H1 (cell line): ENCODE data around the gene CD28. TPM values are rescaled to one million over a fixed set of nuclear protein-coding genes. Genes with fewer than 3 reads are reported as not detected.
A peak's percentile ranks its signal among the peaks of the same experiment; 100 is the strongest.

Experiments
- CTCF ChIA-PET: fragments of 300-600 bp; sonication (Branson Sonifier 250); formaldehyde crosslinking; loops from one replicate; lab custom pipeline; 2021; ENCODE audit not compliant: partially characterized antibody; lab: Charles Lee
- POLR2A ChIA-PET: fragments of 300-600 bp; sonication (Branson Sonifier 250); formaldehyde crosslinking; loops from one replicate; lab custom pipeline; 2021; ENCODE audit warnings: inconsistent platforms; ENCODE audit not compliant: partially characterized antibody; lab: Charles Lee
- DNase-seq, 2 experiments: peaks; one replicate each; pipeline versions ENCODE4 v3.0.0 to v3.0.0-alpha.2; 2010 to 2022; ENCODE audit warnings: low spot score in 2 of 2, low read depth in 1 of 2, mixed read lengths in 1 of 2
- FAIRE-seq: peaks from 2 replicates; lab custom pipeline; 2011; peaks lifted over from hg19 to GRCh38; lab: Jason Lieb, UNC
- H2AFZ ChIP-seq: 2 replicates; pipeline ENCODE4 v1.8.1; 2012; ENCODE audit warnings: low read length, inconsistent platforms
- H2AK5ac ChIP-seq: 2 replicates; pipeline ENCODE4 v1.6.1; 2013; ENCODE audit warnings: low read depth, low read length
- H2BK120ac ChIP-seq: replicated peaks from 2 replicates; pipeline ENCODE3; 2013; ENCODE audit warnings: low read depth, low read length, inconsistent platforms
- H2BK12ac ChIP-seq: 2 replicates; pipeline ENCODE4 v1.6.1; 2013; ENCODE audit warnings: low read depth, low read length
- H2BK15ac ChIP-seq: 2 replicates; pipeline ENCODE4 v1.6.1; 2013; ENCODE audit warnings: low read length
- H2BK20ac ChIP-seq: 2 replicates; pipeline ENCODE4 v1.6.1; 2013; ENCODE audit warnings: low read length
- H2BK5ac ChIP-seq: 2 replicates; pipeline ENCODE4 v1.6.1; 2013; ENCODE audit warnings: low read depth, low read length
- H3K14ac ChIP-seq: 2 replicates; pipeline ENCODE4 v1.6.1; 2013; ENCODE audit warnings: inconsistent platforms; ENCODE audit not compliant: insufficient read length
- H3K18ac ChIP-seq: 2 replicates; pipeline ENCODE4 v1.6.1; 2013; ENCODE audit warnings: low read length; ENCODE audit errors: extremely low read depth
- H3K23ac ChIP-seq: 2 replicates; pipeline ENCODE4 v1.6.1; 2013; ENCODE audit warnings: inconsistent platforms; ENCODE audit not compliant: insufficient read length
- H3K23me2 ChIP-seq: 2 replicates; pipeline ENCODE4 v1.6.1; 2013; ENCODE audit warnings: low read depth, low read length
- H3K27ac ChIP-seq: 2 replicates; pipeline ENCODE4 v1.6.1; 2011; ENCODE audit warnings: low read depth, low read length, inconsistent platforms
- H3K27me3 ChIP-seq, 4 experiments: replicated peaks in 1 of 4; 1 replicate in 1 of 4; 2 replicates in 3 of 4; pipeline versions ENCODE4 v1.6.1 to v1.8.1; 2011 to 2013; ENCODE audit warnings: low read length in 3 of 4, mild to moderate bottlenecking in 3 of 4, inconsistent platforms in 2 of 4, mixed read lengths in 2 of 4, moderate library complexity in 1 of 4; ENCODE audit not compliant: control insufficient read depth in 3 of 4, insufficient read depth in 3 of 4; ENCODE audit errors: extremely low read depth in 1 of 4
- H3K36me3 ChIP-seq, 4 experiments: 2 replicates each; pipeline versions ENCODE4 v1.6.1 to v1.8.1; 2011 to 2013; ENCODE audit warnings: mild to moderate bottlenecking in 4 of 4, low read length in 3 of 4, moderate library complexity in 2 of 4, control low read depth in 1 of 4, inconsistent platforms in 1 of 4; ENCODE audit not compliant: insufficient read depth in 4 of 4, control insufficient read depth in 2 of 4
- H3K4ac ChIP-seq: replicated peaks from 2 replicates; pipeline ENCODE3; 2013; ENCODE audit warnings: low read length, low read depth, mixed read lengths, inconsistent platforms; ENCODE audit not compliant: insufficient read length
- H3K4me1 ChIP-seq, 4 experiments: replicated peaks in 1 of 4; 1 replicate in 1 of 4; 2 replicates in 3 of 4; pipeline versions ENCODE4 v1.6.1 to v1.8.1; 2011 to 2013; ENCODE audit warnings: low read length in 3 of 4, inconsistent platforms in 2 of 4, mixed read lengths in 1 of 4; ENCODE audit not compliant: insufficient read depth in 4 of 4, control insufficient read depth in 3 of 4
- H3K4me2 ChIP-seq, 2 experiments: 2 replicates each; pipeline versions ENCODE4 v1.6.1 to v1.8.1; 2011 to 2013; ENCODE audit warnings: low read depth in 2 of 2, low read length in 2 of 2, control low read depth in 1 of 2, inconsistent platforms in 1 of 2, mild to moderate bottlenecking in 1 of 2; ENCODE audit not compliant: insufficient read depth in 1 of 2
- H3K4me3 ChIP-seq, 4 experiments: fragments of 200-600, 300-600 bp in 1 of 4; sonication (generic), shearing (Covaris generic), sonication (Bioruptor Twin) in 1 of 4; 2 replicates each; pipeline versions ENCODE4 v1.5.1 to v1.8.1; 2011 to 2016; ENCODE audit warnings: low read length in 4 of 4, low read depth in 3 of 4, control low read depth in 2 of 4, inconsistent platforms in 2 of 4, mild to moderate bottlenecking in 2 of 4, mixed read lengths in 1 of 4, moderate library complexity in 1 of 4; ENCODE audit not compliant: insufficient read depth in 2 of 4; ENCODE audit errors: extremely low read depth in 1 of 4
- H3K56ac ChIP-seq: replicated peaks from 2 replicates; pipeline ENCODE3; 2013; ENCODE audit warnings: low read depth, mild to moderate bottlenecking, mixed read lengths, low read length, inconsistent platforms; ENCODE audit not compliant: insufficient read length
- H3K79me1 ChIP-seq: 2 replicates; pipeline ENCODE4 v1.6.1; 2013; ENCODE audit warnings: low read depth, low read length, control low read depth
- H3K79me2 ChIP-seq, 2 experiments: 2 replicates each; pipeline versions ENCODE4 v1.6.1 to v1.8.1; 2012 to 2013; ENCODE audit warnings: low read length in 2 of 2, mild to moderate bottlenecking in 2 of 2, inconsistent platforms in 1 of 2; ENCODE audit not compliant: insufficient read depth in 2 of 2, control insufficient read depth in 1 of 2
- H3K9ac ChIP-seq, 4 experiments: replicated peaks in 1 of 4; 1 replicate in 1 of 4; 2 replicates in 3 of 4; pipeline versions ENCODE4 v1.6.1 to v1.8.1; 2011 to 2013; ENCODE audit warnings: low read depth in 3 of 4, low read length in 3 of 4, control low read depth in 2 of 4, mild to moderate bottlenecking in 2 of 4, moderate library complexity in 2 of 4, inconsistent platforms in 1 of 4; ENCODE audit errors: extremely low read depth in 1 of 4
- H3K9me3 ChIP-seq, 2 experiments: 2 replicates each; pipeline versions ENCODE4 v1.6.1 to v1.8.1; 2012 to 2013; ENCODE audit warnings: mild to moderate bottlenecking in 2 of 2, moderate library complexity in 2 of 2, control low read depth in 1 of 2, inconsistent platforms in 1 of 2, low read depth in 1 of 2, low read length in 1 of 2, mixed read lengths in 1 of 2; ENCODE audit not compliant: insufficient read depth in 2 of 2
- H4K20me1 ChIP-seq, 2 experiments: replicated peaks in 1 of 2; 2 replicates each; pipeline versions ENCODE3 to v1.8.1; 2011 to 2013; ENCODE audit warnings: inconsistent platforms in 2 of 2, low read length in 2 of 2, mild to moderate bottlenecking in 1 of 2; ENCODE audit not compliant: insufficient read depth in 2 of 2, control insufficient read depth in 1 of 2
- H4K5ac ChIP-seq: 2 replicates; pipeline ENCODE4 v1.6.1; 2013; ENCODE audit warnings: low read length, low read depth, mixed read lengths, inconsistent platforms; ENCODE audit not compliant: insufficient read length
- H4K8ac ChIP-seq: 2 replicates; pipeline ENCODE4 v1.8.0; 2013; ENCODE audit warnings: mild to moderate bottlenecking, moderate library complexity, low read length, inconsistent platforms; ENCODE audit not compliant: insufficient read depth; ENCODE audit errors: extremely low read depth
- H4K91ac ChIP-seq: replicated peaks from 2 replicates; pipeline ENCODE3; 2013; ENCODE audit warnings: low read length, mixed read lengths, inconsistent platforms; ENCODE audit not compliant: insufficient read length
- CEBPB ChIP-seq: IDR thresholded peaks from 2 replicates; pipeline ENCODE4 v1.6.1; 2012; ENCODE audit warnings: low read depth, low read length
- GABPA ChIP-seq: IDR thresholded peaks from 2 replicates; pipeline ENCODE4 v1.6.1; 2011; ENCODE audit warnings: mild to moderate bottlenecking, low read length, moderate library complexity, borderline replicate concordance; ENCODE audit not compliant: insufficient read depth
- JUN ChIP-seq: IDR thresholded peaks from 2 replicates; pipeline ENCODE4 v1.6.1; 2011; ENCODE audit warnings: low read depth, mild to moderate bottlenecking, improper control_type of control experiment, low read length
- KDM4A ChIP-seq: IDR thresholded peaks from one replicate; pipeline ENCODE4 v1.7.1; 2012; ENCODE audit warnings: low read depth, mild to moderate bottlenecking, moderate library complexity, low read length, inconsistent platforms; ENCODE audit not compliant: severe bottlenecking
- MAX ChIP-seq: IDR thresholded peaks from 2 replicates; pipeline ENCODE4 v1.6.1; 2012; ENCODE audit warnings: inconsistent platforms
- POLR2A ChIP-seq, 2 experiments: IDR thresholded peaks; 1 replicate in 1 of 2; 2 replicates in 1 of 2; pipeline ENCODE4 v1.6.1; 2011; ENCODE audit warnings: low read depth in 2 of 2, low read length in 2 of 2, mild to moderate bottlenecking in 2 of 2; ENCODE audit errors: control extremely low read depth in 1 of 2
- SAP30 ChIP-seq: fragments of 300-600 bp; sonication (generic); IDR thresholded peaks from 2 replicates; pipeline ENCODE4 v1.7.1; 2012; ENCODE audit warnings: low read length, moderate library complexity, mild to moderate bottlenecking, inconsistent platforms; ENCODE audit not compliant: insufficient read depth, insufficient replicate concordance
- WGBS, 2 experiments: shearing (Covaris generic) in 1 of 2; methylation state at CpG; one replicate each; pipeline versions ENCODE4 v1.1.6 to v1.1.7; 2013 to 2015; ENCODE audit warnings: low lambda C conversion rate in 2 of 2, mixed read lengths in 2 of 2, inconsistent platforms in 1 of 2, low coverage in 1 of 2, missing lambda C conversion rate in 1 of 2; ENCODE audit not compliant: insufficient replicate concordance in 2 of 2, insufficient coverage in 1 of 2, insufficient read length in 1 of 2; ENCODE audit errors: extremely low coverage in 1 of 2, missing lambda C conversion rate in 1 of 2; 5-methylcytosine and 5-hydroxymethylcytosine counted together
- polyA plus RNA-seq, 7 experiments: library from polyadenylated mRNA; depleted of rRNA in 3 of 7; stranded (reverse) in 5 of 7; unstranded in 2 of 7; fragments of >200 nt in 5 of 7; fragments of 200-250 nt in 2 of 7; gene quantifications; 1 replicate in 5 of 7; 2 replicates in 1 of 7; 4 replicates in 1 of 7; pipeline versions ENCODE4 v1.2.1 to v1.2.3, GENCODE V29; 2011 to 2013; ENCODE audit warnings: missing spikeins in 2 of 7, mixed read lengths in 2 of 7
- total RNA-seq: library from RNA; stranded (reverse); fragmentation: NEBNext Ultra II Directional; extraction: Animal tissue kit (Norgen Biotek cat#: 25700); gene quantifications from 2 replicates; pipeline ENCODE4 v1.2.1, GENCODE V29; 2021

CD28 gene
- total and polyA plus RNA-seq, 2 of the 8 experiments (the other 6 are each of a cell fraction or from before 2014, with no cell fraction given): not detected

GRCh38 chr2:203775684-203776083 is 69.2 kb downstream of the CD28 start:
- Histone ChIP-seq H2BK5ac (no peak overlapping the region), H4K8ac (no peak overlapping the region), H2BK120ac (no peak overlapping the region), H3K4me1 (no peaks in the 10 kb centered on the region), H2BK15ac (no peak overlapping the region), H3K9me3 (no peaks in the 10 kb centered on the region; a peak in 1 of 4 replicates), H4K20me1 (no peaks in the 10 kb centered on the region), H3K79me2 (no peaks in the 10 kb centered on the region), H4K5ac (no peak overlapping the region), H3K79me1 (no peaks in the 10 kb centered on the region), H3K9ac (no peak overlapping the region), H2BK12ac (no peak overlapping the region), H3K56ac (no peak overlapping the region), H3K27me3 (no peaks in the 10 kb centered on the region), H3K4me3 (no peak overlapping the region), H2AK5ac (no peak overlapping the region), H2AFZ (0 out of 2 replicates have a peak overlapping the region, but pooled peaks have one; percentile 18), H3K27ac (no peak overlapping the region), H3K4ac (no peak overlapping the region), H3K23ac (no peak overlapping the region), H2BK20ac (no peak overlapping the region), H3K18ac (no peak overlapping the region), H3K4me2 (no peak overlapping the region), H4K91ac (no peak overlapping the region), H3K14ac (no peak overlapping the region), H3K36me3 (no peaks in the 10 kb centered on the region), H3K23me2 (no peaks in the 10 kb centered on the region)
- DNase-seq (no peak), FAIRE-seq (no peak)
- CTCF ChIA-PET: interaction anchor here (0.8 to 2.7 kb wide), 3 partner anchors 8 to 169 kb away, joined by 3 to 7 read pairs (median 4); no protein-coding TSS in a partner anchor
- 86% methylated on average over 1 of the region's 1 CpG; no CpG with 5 or more reads in 1 of the 2 experiments for WGBS, 2 experiments
- POLR2A ChIA-PET: no interaction called here
- no peak for TF ChIP-seq SAP30
- TF ChIP-seq MAX: no peak
- TF ChIP-seq JUN: no peak
- TF ChIP-seq KDM4A: no peak
- TF ChIP-seq CEBPB: no peak
- no peak for TF ChIP-seq GABPA
- no peak for TF ChIP-seq POLR2A (IDR thresholded peaks at IDR 0.05; ENCODE audit: control extremely low read depth in 1 of 2, low read depth in 2 of 2, low read length in 2 of 2)
